Stimulated activated CD8-positive, alpha-beta memory T cell treated with anti-CD3 and anti-CD28 coated beads, Interleukin-7, amount 100 ng/mL, for 48 hours (primary cell): ENCODE measurements around the gene AREL1.
"Not testable (repeated sequence)": the region's sequence is repeated elsewhere in the genome, so short reads cannot be mapped to it uniquely, and the experiment has no call there.

ENCODE experiments used
- DNase-seq, 2 donors: peaks; one replicate each; pipeline ENCODE4 v3.0.0-alpha.2; 2020; ENCODE audit warnings: low read depth in 1 of 2; ENCODE audit errors: extremely low read depth in 1 of 2

AREL1 gene

GRCh38 chr14:74712499-74713394 is at the start of gene AREL1, which contains the start of gene FCF1:
TSS of gene AREL1 (minus strand) at chr14:74713080. CDS start at chr14:74685615, 27,465 bp downstream.
TSS of gene FCF1 (plus strand) at chr14:74713144. CDS start at chr14:74713198, 54 bp downstream.
- peak; percentile 52 to 79 for DNase-seq

DNA sequence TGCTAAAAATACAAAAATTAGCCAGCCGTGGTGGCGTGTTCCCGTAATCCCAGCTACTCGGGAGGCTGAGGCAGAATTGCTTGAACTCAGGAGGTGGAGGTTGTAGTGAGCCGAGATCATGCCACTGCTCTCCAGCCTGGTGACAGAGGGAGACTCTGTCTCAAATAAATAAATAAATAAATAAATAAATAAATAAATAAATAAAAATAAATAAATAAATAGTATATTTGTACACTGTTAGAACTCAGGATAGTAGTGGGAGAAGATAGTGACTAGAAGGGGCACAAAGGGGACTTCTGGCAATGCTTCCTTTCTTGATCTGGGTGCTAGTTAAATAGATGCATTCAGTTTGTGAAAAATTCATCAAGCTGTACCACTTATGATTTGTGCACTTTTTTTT is 45.6 kb upstream of the AREL1 start:
- DNase-seq = not testable (repeated sequence)

DNA sequence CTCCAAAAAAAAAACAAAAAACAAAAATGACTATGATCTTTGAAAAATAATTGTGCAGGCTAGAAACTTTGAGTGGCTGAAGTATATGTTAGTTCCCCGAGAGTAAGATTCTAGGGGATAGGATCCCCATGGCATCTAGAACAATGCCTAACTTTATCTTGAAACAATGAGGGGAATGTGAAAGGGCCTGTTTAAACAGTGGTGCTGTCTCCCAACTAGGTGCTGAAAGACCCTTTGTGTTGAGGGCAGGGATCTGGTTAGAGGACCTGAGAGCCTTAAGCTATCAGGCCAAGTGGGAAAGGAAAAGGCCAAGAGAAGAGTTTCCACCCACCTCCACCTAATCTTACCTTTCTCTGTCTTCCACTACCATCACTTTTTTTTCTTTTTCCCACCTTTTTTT is 43.4 kb upstream of the AREL1 start:
- no peak for DNase-seq

DNA sequence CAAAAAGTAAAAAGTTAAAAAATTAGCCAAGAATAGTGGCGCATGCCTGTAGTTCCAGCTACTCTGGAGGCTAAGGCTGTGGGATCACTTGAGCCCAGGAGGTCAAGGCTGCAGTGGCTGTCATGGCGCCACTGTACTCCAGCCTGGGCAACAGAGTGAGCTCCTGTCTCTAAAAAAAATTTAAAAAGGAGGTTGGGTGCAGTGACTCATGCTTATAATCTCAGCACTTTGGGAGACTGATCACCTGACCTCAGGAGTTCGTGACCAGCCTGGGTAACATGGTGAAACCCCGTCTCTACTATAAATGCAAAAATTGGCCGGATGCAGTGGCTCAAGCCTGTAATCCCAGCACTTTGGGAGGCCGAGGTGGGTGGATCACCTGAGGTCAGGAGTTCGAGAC is 42.0 kb upstream of the AREL1 start:
- DNase-seq = no peak

GRCh38 chr14:74754157-74754556 is 41.3 kb upstream of the AREL1 start:
- DNase-seq = no peak

DNA sequence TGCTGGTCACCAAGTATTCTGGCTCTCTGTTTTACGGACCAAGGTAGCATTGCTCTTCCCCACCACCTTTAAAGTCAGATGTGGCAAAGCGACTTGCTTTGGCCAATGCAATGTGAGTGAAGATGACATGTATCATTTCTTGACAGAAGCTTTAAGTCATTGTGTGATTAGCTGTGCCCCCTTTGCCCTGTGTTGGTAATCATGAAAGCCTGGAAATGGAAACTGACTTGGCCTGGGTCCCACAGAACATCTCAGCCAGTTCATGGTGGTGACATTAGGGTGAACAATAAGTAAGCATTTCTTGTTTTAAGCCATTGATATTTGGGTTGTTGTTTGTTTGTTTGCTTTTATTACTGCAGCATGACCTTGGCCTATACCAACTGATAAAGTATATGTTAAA is 34.4 kb upstream of the AREL1 start:
- DNase-seq = no peak

GRCh38 chr14:74739293-74740030 is 26.6 kb upstream of the AREL1 start:
- no peak for DNase-seq

DNA sequence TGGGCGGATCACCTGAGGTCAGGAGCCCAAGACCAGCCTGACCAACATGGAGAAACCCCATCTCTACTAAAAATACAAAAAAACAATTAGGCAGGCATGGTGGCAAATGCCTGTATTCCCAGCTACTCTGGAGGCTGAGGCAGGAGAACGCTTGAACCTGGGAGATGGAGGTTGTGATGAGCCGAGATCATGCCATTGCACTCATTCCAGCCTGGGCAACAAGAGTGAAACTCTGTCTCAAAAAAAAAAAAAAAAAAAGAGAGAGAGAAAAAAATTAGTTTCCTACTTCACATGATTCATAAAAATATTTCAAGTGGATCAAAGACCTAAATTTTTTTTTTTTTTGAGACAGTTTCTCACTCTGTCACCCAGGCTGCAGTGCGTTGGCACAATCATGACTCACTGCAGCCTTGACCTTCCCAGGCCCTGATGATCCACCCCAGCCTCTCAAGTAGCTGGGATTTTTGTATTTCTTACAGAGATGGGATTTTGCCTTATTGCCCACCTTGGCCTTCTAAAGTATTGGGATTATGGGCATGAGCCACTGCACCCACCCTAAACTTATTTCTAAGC is 25.0 kb upstream of the AREL1 start:
- no peak for DNase-seq

DNA sequence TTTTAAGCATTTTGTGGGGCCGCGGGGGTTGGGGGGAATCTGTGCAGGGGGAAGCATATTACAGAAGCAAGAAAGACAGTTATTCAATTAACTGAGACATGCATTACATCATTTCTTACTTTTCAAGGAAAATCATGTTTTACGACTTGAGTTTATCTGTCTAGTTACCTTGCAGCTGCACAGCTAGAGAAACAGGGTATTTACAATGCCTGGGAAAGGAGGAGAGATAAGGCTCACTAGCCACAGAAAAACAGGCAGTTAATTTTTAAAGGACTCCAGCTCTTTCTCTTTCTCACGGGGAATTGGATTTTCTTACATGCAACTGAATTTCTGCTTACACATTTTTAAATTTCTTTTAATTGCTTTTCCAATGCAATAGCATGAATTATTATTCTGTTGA is 22.2 kb upstream of the AREL1 start:
- no peak for DNase-seq

DNA sequence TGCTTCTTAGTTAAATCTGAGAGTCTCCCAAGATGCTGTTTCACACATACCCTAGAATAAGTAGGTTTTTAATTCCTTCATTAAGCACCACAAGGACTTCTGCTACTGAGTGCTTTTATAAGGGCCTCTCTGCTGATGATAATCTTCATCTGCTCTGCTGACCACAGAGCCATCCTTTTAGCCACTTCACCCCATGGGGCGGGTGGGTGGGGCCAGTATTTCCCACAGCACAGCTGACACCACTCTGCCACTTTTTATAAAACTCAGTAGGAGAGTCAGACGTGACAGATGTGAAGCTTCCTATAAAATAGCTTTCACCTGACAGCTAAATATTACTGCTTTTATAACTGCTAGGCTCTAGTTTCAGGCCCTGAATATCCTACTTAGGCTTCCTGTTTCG is 20.3 kb upstream of the AREL1 start:
- no peak for DNase-seq

DNA sequence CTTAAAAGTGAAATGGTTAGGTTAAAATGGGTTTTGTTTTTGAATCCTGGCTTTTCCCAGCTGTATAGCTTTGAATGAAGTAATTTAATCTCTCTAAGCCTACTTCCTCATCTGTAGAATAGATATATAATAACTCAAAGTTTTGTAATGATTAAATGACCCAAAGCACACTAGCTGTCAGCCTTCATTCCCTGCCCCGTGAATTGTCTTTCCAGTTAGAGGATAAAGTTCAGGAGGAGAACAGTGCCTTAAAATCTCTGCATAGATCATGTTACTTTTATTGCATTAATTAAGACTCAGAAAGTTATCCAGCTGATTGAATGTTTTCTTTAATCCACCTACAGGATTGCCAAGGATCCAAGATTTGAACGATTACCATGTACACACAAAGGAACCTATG is 19.5 kb upstream of the AREL1 start:
- DNase-seq = no peak

GRCh38 chr14:74723134-74723533 is 10.3 kb upstream of the AREL1 start:
- no peak for DNase-seq

DNA sequence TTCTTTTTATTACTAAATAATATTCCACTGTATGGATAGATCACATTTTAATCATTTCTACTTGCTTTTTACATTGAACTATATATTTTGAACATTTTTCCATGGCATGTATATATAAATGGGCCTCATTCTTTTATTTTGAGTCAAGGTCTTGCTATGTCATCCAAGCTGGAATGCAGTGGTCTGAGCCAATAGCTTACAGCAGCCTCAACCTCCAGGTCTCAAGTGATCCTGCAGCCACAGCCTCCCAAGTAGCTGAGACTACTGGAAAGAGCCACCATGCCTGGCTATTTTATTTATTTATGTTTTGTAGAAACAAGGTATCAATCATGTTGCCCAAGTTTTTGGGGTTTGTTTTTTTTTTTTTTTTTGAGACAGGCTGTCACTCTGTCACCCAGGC is 7.6 kb upstream of the AREL1 start:
- DNase-seq = no peak

DNA sequence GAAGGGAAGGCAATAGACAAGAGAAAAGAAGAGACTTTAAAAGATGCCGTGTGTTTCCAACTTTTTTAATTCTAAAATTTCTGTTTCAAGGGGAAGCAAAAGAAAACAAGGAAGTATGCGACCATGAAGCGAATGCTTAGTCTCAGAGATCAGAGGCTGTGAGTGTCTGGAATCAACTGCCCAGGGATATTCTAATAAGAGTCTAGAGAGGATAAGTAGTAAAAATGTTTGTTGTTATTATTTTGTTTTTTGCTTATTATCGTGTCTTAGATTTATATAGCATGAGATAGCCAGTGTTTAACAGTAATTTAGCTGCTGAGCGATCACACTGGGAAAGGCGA is 485 bp upstream of the AREL1 start:
- no peak for DNase-seq

DNA sequence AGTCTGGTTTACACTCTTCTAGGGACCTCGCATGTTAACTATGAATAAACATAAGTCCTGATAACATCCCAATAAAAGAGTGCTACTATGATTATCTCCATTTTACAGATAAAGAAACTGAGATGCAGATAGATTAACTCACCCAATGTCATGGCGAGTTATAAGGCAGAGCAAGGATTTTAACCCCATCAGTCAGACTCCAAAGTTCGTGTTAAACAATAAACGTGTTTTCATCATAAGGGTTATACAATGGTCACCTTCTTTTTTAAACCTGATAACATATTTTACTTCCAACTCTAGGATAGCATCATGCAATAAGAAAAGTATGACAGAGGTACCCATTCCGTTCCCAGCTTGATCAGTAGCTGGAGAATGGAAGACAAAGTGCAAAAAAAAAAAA is 1.2 kb downstream of the AREL1 start:
- no peak for DNase-seq

DNA sequence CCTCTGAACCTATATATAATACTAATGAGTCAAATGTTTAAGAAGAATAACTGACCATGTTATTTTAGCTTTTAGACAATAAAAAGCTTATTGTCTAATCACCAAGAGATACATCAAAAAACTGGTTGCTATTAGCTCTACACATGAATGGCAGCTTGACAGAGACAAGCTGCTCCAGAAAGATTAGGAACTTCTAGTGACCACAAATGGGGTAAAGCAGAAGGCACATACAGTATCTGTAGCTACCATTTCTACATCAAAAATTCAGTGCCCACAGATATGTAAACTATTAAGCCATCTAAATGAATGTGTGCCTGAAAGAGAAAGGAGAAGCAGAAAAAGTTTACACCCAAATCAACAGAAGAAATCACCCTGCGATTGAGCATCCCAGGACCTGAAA is 2.4 kb downstream of the AREL1 start:
- no peak for DNase-seq

GRCh38 chr14:74705613-74706500 is 7.0 kb downstream of the AREL1 start:
- no peak for DNase-seq

- no peak for DNase-seq
Observed at GRCh38 chr14:74704656-74705055, 8.2 kb downstream of the AREL1 start.

GRCh38 chr14:74703043-74703442 is 9.8 kb downstream of the AREL1 start:
- DNase-seq = no peak

- DNase-seq = no peak
Observed at GRCh38 chr14:74702293-74702692, 10.6 kb downstream of the AREL1 start.

- DNase-seq = no peak
Observed at GRCh38 chr14:74698465-74698864, 14.4 kb downstream of the AREL1 start.
